Astrocyte of the hippocampus (primary cell): ENCODE results near the gene SERPINB5.

ENCODE experiments used
- DNase-seq: peaks from one replicate; pipeline ENCODE4 v3.0.0; 2011; ENCODE audit warnings: low read depth, low spot score

The SERPINB5 gene

DNA sequence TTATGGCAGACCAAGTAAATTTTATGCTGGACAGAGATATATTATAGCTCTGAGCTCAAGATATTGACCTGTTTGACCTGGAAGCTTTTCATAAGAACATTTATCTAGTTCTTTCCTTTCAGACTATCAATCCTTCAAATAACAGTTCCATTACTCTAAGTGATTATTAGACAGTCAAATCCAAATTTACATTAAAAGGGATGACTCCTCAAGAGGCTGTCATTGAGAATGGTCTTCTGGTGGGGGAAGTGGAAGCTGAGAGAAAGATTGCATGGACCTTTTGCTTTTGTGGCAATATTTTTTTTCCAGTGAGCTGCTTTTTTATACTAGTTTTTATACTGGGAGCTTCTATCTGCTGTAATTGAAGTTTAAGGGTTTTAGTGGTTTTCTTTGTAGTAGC, 50.5 kb downstream of the SERPINB5 start:
- DNase-seq, result no peak

DNA sequence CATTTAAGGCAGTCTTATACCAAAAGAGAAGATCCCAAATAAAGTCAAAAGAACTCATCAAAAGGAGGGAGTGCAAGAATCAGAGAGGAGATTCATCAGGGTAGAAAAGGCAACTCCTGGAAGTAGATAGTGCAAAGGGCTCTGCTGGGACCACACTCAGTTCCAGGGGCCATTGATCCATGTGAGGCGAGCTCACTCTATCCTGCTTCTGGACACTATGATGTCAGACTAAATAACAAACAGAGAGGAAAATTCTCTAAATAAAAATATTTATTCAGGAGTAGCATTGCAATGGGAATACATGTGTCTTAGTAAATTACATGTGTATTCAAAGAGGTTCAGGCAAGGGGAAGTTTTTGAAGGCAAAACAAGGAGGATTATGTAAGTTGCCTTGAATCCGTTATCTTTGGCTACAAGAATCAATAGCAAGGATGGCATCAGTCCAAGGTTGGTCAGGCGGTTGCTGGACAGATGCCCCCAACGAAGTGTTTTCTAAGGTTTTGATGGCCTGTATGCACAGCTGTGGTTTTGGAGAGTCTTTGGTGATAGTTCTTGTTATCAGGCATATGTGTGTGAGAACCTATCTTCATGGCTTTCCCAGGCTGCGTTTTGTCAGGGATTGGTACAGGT, 52.2 kb downstream of the SERPINB5 start:
- no peak for DNase-seq

DNA sequence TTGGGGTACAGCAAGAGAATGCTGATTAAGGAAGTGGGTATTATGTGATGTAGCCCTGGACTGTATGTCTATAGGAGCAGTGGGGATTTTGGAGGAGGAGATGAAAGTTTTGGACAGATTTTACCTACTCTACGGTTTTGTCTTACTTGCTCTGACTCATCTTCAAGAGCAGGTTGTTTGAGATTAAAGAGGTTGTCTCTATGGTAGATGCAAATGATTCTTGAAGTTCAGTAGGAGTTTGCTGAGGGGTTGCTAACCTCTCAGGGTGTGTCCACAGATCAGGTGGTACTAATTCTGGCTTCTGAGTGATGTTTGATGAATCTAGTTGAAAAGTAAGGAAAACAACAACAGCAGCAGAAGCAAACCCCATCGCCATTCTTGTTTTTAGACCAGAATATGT, 55.7 kb downstream of the SERPINB5 start:
- no peak for DNase-seq

DNA sequence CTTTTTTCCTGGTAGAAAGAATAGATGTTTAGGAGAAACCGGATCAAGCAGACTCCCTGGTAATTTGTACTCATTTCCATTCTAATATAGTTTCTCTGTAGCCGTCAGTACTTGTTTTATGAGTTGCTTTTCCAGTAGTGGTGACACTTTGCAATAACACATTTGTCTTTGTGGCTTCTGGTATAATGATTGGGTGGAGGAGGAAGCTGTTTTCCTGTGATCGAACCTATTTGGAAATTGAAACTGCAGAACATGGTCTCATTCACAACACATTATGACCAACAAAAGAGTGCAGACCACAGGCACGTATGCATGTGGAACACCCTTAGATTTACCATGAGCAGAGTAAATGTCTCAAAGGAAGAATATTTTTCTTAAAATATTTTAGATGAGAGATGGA, 57.9 kb downstream of the SERPINB5 start:
- no peak for DNase-seq

DNA sequence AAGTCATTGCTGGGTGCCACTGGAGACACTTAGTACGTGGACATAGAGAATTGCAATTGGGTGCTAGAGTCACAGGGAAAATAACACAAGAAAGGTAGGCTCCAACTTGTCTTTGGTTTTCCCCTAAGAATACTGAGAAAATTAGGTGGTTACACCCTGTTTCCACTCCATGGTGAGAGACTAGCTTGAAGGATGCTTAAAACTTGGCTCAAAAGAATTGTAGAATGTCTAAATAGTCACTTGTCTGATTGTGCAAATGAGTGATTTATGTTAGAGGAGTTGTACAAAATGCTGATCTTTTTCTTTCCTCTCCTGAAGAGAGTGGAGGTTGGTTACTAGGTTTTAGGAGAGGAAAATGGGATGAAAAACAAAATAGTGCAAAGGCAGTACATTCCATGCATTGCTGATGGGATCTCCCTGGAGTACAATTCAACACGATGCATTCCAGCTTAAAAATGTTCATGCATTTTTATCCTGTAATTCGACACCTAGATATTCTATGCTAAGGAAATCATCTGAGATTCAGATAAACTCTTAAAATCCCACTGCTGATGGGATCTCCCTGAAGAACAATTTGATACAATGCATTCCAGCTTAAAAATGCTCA, 63.2 kb downstream of the SERPINB5 start:
- DNase-seq, result peak; percentile 60

DNA sequence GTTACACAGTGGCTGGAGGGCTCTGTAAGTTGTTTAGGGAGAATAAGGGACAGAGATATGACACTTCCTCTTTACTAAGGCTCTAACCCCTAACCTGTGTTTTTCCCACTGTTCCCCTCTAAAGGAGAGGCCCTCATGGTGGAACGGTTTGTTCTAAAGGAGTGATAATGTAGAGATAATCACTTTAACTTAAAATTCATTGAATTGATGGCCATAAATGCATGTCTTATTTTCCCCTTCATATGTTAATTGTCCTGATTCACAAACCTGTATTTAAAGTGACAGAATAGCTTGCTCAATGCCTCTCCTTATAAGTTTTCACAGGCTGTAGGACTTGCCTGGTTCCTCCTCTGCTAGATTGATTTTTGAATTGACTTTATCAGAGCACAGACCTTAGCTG, 65.3 kb downstream of the SERPINB5 start, which contains the start of gene SERPINB12:
SERPINB12 (plus strand) TSS at position 301 of the 400 bp plus-strand sequence. CDS start 13,791 bp downstream, outside the sequence.
- DNase-seq, result no peak

DNA sequence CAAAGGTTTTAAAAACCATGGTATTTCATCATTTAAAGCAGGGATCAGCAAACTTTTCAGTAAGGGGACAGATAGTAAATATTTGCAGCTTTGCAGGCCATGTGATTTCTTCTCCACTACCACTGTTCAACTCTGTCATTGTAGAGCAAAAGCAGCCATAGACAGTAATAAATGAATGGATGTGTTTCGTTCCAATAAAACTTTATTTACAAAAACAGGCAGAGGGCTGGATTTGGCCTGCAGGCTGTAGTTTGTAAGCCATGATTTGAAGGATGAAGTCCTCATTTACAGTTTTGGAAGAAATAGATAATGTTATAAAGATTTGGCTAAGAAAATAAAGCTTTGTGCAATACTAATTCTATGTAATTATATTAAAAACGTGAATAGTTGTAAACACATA, 67.3 kb downstream of the SERPINB5 start:
- no peak for DNase-seq

DNA sequence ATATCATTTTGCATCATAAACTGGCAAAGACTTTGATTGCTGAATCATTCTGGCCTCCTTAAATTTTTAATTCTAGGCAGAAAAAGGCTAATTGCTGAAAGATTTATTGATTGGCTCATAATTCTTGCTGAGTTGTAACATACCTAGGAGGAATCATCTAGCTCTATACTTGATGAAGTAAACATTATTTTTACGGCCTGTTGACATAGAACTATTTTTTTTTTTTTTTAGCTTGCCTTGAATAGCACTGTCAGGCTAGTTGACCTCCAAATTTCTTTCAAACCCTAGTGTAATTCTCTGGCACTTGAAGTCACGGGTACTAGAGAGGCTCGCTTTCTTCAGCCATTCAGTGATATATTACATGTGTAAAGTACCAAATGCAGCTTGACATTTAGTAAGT, 68.2 kb downstream of the SERPINB5 start:
- DNase-seq, result no peak

DNA sequence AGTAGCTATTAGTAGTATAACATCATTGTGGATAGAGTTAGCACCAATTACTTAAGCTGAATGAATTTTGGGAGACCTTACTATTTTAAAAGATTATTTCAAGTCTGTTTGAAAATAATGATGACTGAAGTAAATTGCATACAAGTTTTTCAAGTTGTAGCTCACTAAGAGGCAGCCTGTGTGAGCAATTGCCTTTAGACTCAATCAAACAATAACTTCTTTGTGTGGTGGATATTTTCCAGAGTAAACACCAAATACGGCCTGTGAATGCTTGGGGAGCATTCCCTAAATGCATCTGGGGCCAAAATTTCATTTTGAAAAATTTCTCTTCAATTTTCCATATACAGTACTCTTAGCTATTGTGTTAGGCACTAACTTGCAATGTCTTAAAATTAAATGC, 73.3 kb downstream of the SERPINB5 start:
- no peak for DNase-seq

DNA sequence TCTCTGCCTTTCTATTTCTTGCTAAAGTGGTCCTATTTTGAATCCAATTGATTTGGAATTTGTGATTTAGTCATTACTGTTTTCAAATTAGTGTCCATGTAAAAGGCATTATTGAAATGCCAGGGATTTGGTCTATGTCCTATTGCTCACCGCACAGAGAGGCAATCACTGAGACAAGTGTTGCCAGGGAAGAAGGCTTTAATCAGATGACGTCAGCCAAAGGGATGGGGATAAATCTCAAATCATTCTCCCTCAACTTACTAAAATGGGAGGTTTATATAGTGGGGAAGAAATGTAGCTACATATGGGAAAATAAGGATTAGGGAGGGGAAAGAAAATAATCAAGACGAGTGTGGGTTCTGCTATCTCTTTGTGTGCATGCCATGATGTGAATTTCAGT, 75.0 kb downstream of the SERPINB5 start:
- DNase-seq, result no peak

DNA sequence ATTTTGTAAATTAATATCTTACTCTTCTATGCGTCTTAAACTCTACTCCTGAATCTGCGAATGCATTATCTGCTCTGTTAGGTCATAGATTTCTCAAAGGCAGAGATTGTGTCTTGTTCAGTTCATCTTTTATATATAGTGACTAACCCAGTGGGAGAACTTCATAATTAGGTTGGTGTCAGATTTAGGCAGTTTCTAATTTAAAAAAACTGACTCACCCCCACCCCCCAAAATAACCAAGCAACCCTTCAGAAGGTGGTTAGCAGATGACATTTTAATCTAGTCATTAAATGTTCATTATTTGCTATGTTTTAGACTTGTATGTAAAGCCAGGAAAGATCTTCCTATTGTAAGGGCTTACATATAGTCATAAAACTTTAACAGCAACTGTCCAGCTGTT, 75.8 kb downstream of the SERPINB5 start:
- no peak for DNase-seq

DNA sequence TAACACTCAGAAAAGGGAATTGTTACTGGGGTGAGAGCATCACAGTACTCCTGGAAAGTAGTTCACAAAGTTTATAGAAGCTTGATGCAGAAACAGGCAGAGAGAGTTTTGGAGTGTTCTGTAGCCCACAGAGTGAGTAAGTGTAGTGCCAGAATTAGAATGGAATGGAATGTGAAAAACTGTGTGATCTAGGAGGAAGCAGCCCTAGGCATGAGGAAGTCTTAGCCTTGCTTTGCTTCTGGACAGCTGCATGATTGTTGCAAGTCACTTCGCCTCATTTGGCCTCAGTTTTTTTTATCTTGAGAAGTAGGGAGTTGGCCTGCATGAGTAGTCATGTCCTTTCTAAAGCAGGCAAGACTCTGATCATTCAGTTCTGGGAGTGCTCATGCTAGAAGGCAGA, 76.3 kb downstream of the SERPINB5 start:
- DNase-seq, result peak; percentile 40
